ENCODE results near the gene CSAD. TPM values are rescaled to one million over a fixed set of nuclear protein-coding genes. Genes with fewer than 3 reads are reported as not detected.

The CSAD gene
- total RNA-seq, 1 experiment from 2014 or later: 2.5 TPM

GRCh38 chr12:53222170-53222721, 41.5 kb upstream of the CSAD start:
- H3K4me3 ChIP-seq: peak overlapping the region; percentile 50
- H3K4me1 ChIP-seq (replicated peaks): peaks cover 49% of the 10 kb centered on the region
- no peaks in the 10 kb centered on the region for H3K9me3 ChIP-seq (replicated peaks)
- peak overlapping the region; percentile 37; the same call in 1 of the 2 replicates for H3K27ac ChIP-seq
- peak in 1 of 2 experiments; percentile 36 for DNase-seq (ENCODE audit: low read depth in 1 of 2, low spot score in 2 of 2)
- no peaks in the 10 kb centered on the region for H3K36me3 ChIP-seq
- no peaks in the 10 kb centered on the region for H3K27me3 ChIP-seq (replicated peaks)

DNA sequence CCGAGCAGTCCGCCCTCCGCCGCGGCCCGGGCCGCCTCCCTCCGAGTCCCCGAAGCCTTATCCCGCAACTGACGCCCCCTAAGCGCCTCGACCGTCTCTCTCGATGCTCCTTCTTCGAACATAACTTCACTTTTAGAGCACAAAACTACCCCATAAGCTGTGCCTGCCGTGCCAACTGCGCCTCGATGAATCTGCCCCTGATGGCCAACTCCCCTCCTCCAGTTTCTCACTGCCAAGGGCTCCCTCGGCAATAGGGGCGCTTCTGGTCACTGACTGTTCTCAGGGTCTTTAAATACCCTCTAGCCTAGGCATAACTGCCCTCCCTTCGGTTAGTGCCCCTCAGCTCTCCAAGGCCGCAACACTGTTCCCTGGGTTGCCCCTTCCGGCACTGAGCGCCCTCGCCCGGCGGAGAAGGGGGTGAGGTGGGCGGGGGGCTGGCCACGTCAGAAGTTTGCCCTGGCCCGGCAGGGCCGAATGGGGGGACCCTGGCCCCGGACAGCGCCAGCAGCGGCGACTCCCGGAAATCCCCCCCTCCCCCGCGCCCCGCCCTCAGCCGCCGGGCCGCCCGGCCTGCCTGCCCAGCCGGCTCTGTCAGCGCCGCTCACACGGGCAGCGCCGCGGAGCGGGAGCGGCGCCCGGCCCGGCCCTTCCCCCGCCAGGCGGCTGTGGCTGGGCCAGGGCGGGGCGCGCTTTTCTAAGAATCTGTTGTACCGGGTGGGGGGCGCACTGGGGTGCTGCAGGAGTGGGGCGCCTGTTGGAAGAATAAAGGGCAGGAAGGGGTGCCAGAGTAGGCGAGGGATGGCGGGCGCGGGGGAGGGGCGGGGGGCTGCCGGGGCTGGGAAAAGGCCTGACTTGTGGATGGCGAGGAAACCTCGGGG, 40.7 kb upstream of the CSAD start:
- no peaks in the 10 kb centered on the region for H3K27me3 ChIP-seq (replicated peaks)
- no peaks in the 10 kb centered on the region for H3K9me3 ChIP-seq (replicated peaks)
- DNase-seq (ENCODE audit: low read depth in 1 of 2, low spot score in 2 of 2): peak; percentile 77 to 79
- H3K4me3 ChIP-seq: peak overlapping the region; percentile 50
- peaks cover 49% of the 10 kb centered on the region for H3K4me1 ChIP-seq (replicated peaks)
- no peaks in the 10 kb centered on the region for H3K36me3 ChIP-seq
- peak overlapping the region; percentile 81 for H3K27ac ChIP-seq

DNA sequence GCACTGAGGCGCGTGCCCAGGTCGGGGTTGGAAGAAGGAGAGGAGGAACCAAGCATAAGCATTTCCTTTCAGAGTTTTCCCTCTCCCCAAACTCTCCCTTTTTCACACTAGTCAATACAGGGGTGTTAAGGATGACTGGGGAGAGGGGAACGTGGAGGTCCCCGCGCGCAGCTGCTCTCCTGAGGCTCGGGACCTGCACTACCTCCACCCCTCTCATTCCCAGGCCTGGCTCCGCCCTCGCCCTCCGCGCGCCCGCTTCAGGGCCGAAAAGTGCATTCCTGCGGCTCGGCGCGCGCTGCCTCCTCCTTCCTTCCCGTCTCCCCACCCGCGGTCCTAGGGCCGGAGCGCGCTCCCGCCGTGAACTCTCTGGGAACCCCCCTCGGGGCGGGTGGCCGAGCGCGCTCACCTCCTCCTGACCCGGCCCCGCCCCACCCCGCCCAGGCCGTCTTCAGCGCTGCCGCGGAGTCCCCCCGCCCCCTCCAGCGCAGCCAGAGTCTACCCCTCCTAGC, 40.0 kb upstream of the CSAD start:
- H3K4me1 ChIP-seq (replicated peaks): peaks cover 49% of the 10 kb centered on the region
- H3K9me3 ChIP-seq (replicated peaks): no peaks in the 10 kb centered on the region
- no peaks in the 10 kb centered on the region for H3K36me3 ChIP-seq
- peak; percentile 94 to 96 for DNase-seq (ENCODE audit: low read depth in 1 of 2, low spot score in 2 of 2)
- no peaks in the 10 kb centered on the region for H3K27me3 ChIP-seq (replicated peaks)
- peak overlapping the region; percentile 81; the same call in 1 of the 2 replicates for H3K27ac ChIP-seq
- H3K4me3 ChIP-seq: peak overlapping the region; percentile 50

- DNase-seq (ENCODE audit: low read depth in 1 of 2, low spot score in 2 of 2): peak in 1 of 2 experiments; percentile 66
- no peak overlapping the region for H3K27ac ChIP-seq
- peaks cover 49% of the 10 kb centered on the region for H3K4me1 ChIP-seq (replicated peaks)
- H3K4me3 ChIP-seq: peak overlapping the region; percentile 50
- no peaks in the 10 kb centered on the region for H3K27me3 ChIP-seq (replicated peaks)
- no peaks in the 10 kb centered on the region for H3K36me3 ChIP-seq
- no peaks in the 10 kb centered on the region for H3K9me3 ChIP-seq (replicated peaks)
Observed at GRCh38 chr12:53219956-53220693, 39.4 kb upstream of the CSAD start.

- peak in 1 of 2 experiments; percentile 52 for DNase-seq (ENCODE audit: low read depth in 1 of 2, low spot score in 2 of 2)
- Histone ChIP-seq H3K36me3 (peaks cover under 1% of the 10 kb centered on the region; the same call in 1 of the 2 replicates), H3K27me3 (replicated peaks) (no peaks in the 10 kb centered on the region), H3K27ac (no peak overlapping the region), H3K9me3 (replicated peaks) (no peaks in the 10 kb centered on the region), H3K4me3 (peak overlapping the region; percentile 50), H3K4me1 (replicated peaks) (peaks cover 46% of the 10 kb centered on the region)
Observed at GRCh38 chr12:53219292-53219955, 38.7 kb upstream of the CSAD start.

- Histone ChIP-seq H3K36me3 (peaks cover 8% of the 10 kb centered on the region), H3K4me1 (replicated peaks) (peaks cover 39% of the 10 kb centered on the region), H3K4me3 (peak overlapping the region; percentile 50; the same call in 1 of the 2 replicates), H3K9me3 (replicated peaks) (no peaks in the 10 kb centered on the region), H3K27ac (no peak overlapping the region), H3K27me3 (replicated peaks) (no peaks in the 10 kb centered on the region)
- no peak for DNase-seq (ENCODE audit: low read depth in 1 of 2, low spot score in 2 of 2)
Observed at GRCh38 chr12:53218551-53219291, 38.0 kb upstream of the CSAD start.

GRCh38 chr12:53217931-53218307, 37.2 kb upstream of the CSAD start:
- Histone ChIP-seq H3K27me3 (replicated peaks) (no peaks in the 10 kb centered on the region), H3K36me3 (peaks cover 16% of the 10 kb centered on the region), H3K4me3 (no peak overlapping the region), H3K27ac (no peak overlapping the region), H3K4me1 (replicated peaks) (peaks cover 37% of the 10 kb centered on the region), H3K9me3 (replicated peaks) (no peaks in the 10 kb centered on the region)
- DNase-seq (ENCODE audit: low read depth in 1 of 2, low spot score in 2 of 2): no peak

DNA sequence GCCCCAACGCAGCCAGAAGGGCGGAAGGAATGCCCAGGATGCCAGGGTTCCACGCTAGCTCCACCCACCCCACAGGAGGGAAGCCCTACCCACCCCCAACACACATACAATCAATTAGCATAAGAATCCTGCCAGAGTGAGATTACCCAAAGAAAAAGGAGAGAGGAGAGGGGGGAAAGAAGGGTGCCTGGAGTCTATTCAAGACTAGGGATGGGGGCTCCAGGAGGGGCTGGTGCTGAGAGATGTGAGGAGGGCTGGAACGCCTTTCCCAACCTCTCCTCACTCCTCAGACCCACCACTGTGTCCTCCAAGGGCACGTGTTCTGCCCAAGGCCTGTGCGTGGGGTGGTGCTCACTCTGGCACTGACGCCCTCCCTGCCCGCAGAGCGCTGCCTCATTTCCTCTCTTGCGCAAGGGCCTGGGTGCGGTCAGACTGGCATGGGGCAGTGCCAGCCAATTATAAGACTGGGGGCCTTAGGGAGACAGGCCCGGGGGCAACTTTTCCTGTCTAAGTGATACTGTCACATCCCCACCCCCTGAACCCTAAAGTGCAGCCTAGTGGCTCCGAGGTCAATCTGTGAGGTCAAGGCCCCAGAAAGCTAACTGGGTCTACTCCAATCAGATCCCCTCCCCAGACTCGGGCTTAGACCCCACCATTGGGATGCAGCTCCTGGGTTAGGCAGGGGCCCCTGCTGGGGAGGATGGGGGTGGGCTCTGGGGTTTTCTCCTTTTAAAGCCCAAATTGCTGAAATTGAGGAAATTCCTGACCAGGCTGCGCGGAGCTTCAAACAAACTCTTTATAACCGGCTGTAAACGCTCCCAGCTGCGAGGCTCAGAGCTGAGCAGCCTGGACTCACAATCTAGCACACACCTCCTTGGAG, 36.6 kb upstream of the CSAD start:
- no peak for DNase-seq (ENCODE audit: low read depth in 1 of 2, low spot score in 2 of 2)
- peaks cover 30% of the 10 kb centered on the region for H3K4me1 ChIP-seq (replicated peaks)
- H3K9me3 ChIP-seq (replicated peaks): no peaks in the 10 kb centered on the region
- H3K27ac ChIP-seq: no peak overlapping the region
- H3K36me3 ChIP-seq: peaks cover 22% of the 10 kb centered on the region
- H3K4me3 ChIP-seq: no peak overlapping the region
- H3K27me3 ChIP-seq (replicated peaks): no peaks in the 10 kb centered on the region

DNA sequence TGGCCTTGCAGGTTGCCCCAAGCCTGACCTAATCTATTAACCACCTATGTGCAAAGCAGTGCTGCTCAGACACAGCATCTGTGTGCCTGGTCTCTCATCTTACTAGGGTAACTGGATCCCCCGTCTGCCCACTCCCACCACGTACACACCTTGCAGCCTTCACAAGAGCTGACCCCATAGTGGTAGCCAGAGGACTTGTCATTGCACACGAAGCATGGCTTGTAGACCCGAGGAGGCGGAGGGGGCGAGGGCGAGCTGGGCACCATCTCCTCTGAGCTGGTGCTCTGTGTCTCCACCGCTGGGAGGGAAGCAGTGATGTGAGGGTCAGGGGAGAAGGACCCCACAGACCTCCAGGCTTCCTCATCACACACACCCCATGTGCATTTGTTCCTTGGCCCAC, 34.8 kb upstream of the CSAD start:
- Histone ChIP-seq H3K9me3 (replicated peaks) (no peaks in the 10 kb centered on the region), H3K4me1 (replicated peaks) (peaks cover 17% of the 10 kb centered on the region), H3K27ac (no peak overlapping the region), H3K4me3 (no peak overlapping the region), H3K27me3 (replicated peaks) (no peaks in the 10 kb centered on the region), H3K36me3 (peaks cover 34% of the 10 kb centered on the region)
- no peak for DNase-seq (ENCODE audit: low read depth in 1 of 2, low spot score in 2 of 2)

DNA sequence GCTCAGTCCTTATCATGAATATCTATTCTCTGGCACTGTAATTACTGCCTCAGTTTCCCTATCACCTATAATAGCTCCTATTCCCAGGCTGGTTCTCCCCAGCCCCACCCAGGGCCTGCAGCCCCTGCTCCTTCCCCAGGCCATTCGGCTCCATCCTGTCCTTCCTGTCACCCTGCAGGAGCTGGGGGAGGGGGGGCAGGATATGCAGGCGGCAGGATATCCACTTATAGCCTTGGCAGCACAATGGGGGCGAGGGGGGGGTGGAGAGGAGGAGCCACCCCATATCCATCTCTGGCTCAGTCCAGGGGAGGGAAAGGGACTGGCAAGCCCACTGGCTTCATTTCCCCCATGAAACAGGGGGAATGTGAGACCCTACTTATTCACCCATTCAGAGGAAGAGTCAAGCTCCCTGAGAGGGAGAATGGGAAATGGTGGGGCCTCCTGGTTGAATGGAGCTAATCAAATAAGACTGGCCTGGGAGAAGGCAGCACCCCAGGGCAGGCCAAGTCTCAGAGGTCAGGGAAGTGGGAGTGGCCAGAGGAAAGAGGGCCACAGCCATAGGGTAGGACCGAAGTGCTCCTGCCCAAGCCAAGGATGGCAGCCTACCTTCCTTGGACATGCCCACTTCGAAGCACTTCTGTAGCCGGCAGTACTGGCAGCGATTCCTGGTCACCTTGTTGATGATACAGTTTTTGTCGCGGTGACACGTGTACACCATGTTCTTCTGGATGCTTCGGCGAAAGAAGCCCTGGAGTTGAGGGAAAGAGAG, 34.1 kb upstream of the CSAD start:
- no peak overlapping the region for H3K27ac ChIP-seq
- H3K9me3 ChIP-seq (replicated peaks): no peaks in the 10 kb centered on the region
- H3K4me3 ChIP-seq: no peak overlapping the region
- H3K4me1 ChIP-seq (replicated peaks): peaks cover 15% of the 10 kb centered on the region
- no peak for DNase-seq (ENCODE audit: low read depth in 1 of 2, low spot score in 2 of 2)
- H3K27me3 ChIP-seq (replicated peaks): no peaks in the 10 kb centered on the region
- H3K36me3 ChIP-seq: peaks cover 34% of the 10 kb centered on the region

- H3K27ac ChIP-seq: no peak overlapping the region
- no peak for DNase-seq (ENCODE audit: low read depth in 1 of 2, low spot score in 2 of 2)
- H3K27me3 ChIP-seq (replicated peaks): no peaks in the 10 kb centered on the region
- no peak overlapping the region for H3K4me3 ChIP-seq
- H3K36me3 ChIP-seq: peaks cover 34% of the 10 kb centered on the region
- H3K4me1 ChIP-seq (replicated peaks): peaks cover 9% of the 10 kb centered on the region
- no peaks in the 10 kb centered on the region for H3K9me3 ChIP-seq (replicated peaks)
Observed at GRCh38 chr12:53214221-53214620, 33.5 kb upstream of the CSAD start.

Data from SJSA1 (cell line).